Gastrocnemius medialis (tissue), 4 donors: ENCODE data around the gene CACNA2D3. TPM values are rescaled to one million over a fixed set of nuclear protein-coding genes. Genes with fewer than 3 reads are reported as not detected.

Experiments used
- ATAC-seq, 2 donors: fragments of 150-250 bp; one replicate each; pipeline ENCODE4 v1.9.1; 2016
- DNase-seq, 2 donors: peaks; one replicate each; pipeline ENCODE4 v3.0.0-alpha.2; 2019
- H3K27ac ChIP-seq, 4 donors: fragments of 200-600 bp; sonication (generic); 1 replicate in 1 of 4; 2 replicates in 3 of 4; pipeline ENCODE4 v1.5.1; 2016 to 2018; ENCODE audit warnings: mild to moderate bottlenecking in 2 of 4, moderate library complexity in 1 of 4
- H3K27me3 ChIP-seq, 3 donors: fragments of 200-600 bp; sonication (generic) in 2 of 3; 1 replicate in 1 of 3; 2 replicates in 2 of 3; pipeline versions ENCODE4 v1.5.1 to v1.6.0; 2016 to 2019; ENCODE audit warnings: mild to moderate bottlenecking in 1 of 3, moderate library complexity in 1 of 3
- H3K36me3 ChIP-seq, 2 donors: fragments of 200-600 bp; sonication (generic) in 1 of 2; one replicate each; pipeline ENCODE4 v1.5.1; 2017 to 2018
- H3K4me1 ChIP-seq, 2 donors: fragments of 200-600 bp; sonication (generic) in 1 of 2; one replicate each; pipeline ENCODE4 v1.5.1; 2016 to 2017; ENCODE audit warnings: mild to moderate bottlenecking in 2 of 2
- H3K4me3 ChIP-seq, 4 donors: fragments of 200-600 bp; sonication (generic) in 3 of 4; 1 replicate in 1 of 4; 2 replicates in 3 of 4; pipeline ENCODE4 v1.5.1; 2016 to 2019; ENCODE audit warnings: mild to moderate bottlenecking in 2 of 4
- H3K9me3 ChIP-seq, 3 donors: fragments of 200-600 bp; sonication (generic) in 2 of 3; 1 replicate in 1 of 3; 2 replicates in 2 of 3; pipeline ENCODE4 v1.5.1; 2016 to 2019
- CTCF ChIP-seq, 5 experiments: fragments of 450-650 bp in 3 of 5; fragments of 200-600 bp in 2 of 5; sonication (generic) in 2 of 5; IDR thresholded peaks in 4 of 5; conservative IDR thresholded peaks in 1 of 5; 1 replicate in 4 of 5; 2 replicates in 1 of 5; pipeline ENCODE4 v1.5.1; 2016 to 2019; ENCODE audit warnings: antibody characterized with exemption in 5 of 5, mild to moderate bottlenecking in 3 of 5, moderate library complexity in 3 of 5
- POLR2A ChIP-seq, 2 donors: fragments of 450-650 bp; IDR thresholded peaks; one replicate each; pipeline ENCODE4 v1.6.1; 2017; ENCODE audit warnings: antibody characterized with exemption in 2 of 2, mild to moderate bottlenecking in 2 of 2, moderate library complexity in 2 of 2
- in situ Hi-C, 4 donors: fragments of 200-750 bp; cut with MboI; loops; one replicate each; pipeline versions ENCODE4 v1.15.0 to v1.8.0; 2017; ENCODE audit warnings: low sequenced_read_pairs in 4 of 4
- intact Hi-C: fragments of 100-400 bp; cut with DNase I; formaldehyde crosslinking; loops from one replicate; pipeline ENCODE4 v1.15.1; 2023; ENCODE audit warnings: low total_unique reads
- total RNA-seq, 4 donors: library from RNA; depleted of rRNA; stranded (reverse); fragments of >200 nt; gene quantifications; one replicate each; pipeline versions ENCODE4 v1.1.0 to v1.2.3, GENCODE V29; 2016

The CACNA2D3 gene
- total RNA-seq, 4 donors from 2014 or later = 4.7 to 14.4 (median 7.1) TPM

GRCh38 chr3:54312156-54312899, 190.0 kb downstream of the CACNA2D3 start:
- no peak overlapping the region for H3K4me3 ChIP-seq
- H3K36me3 ChIP-seq = no peaks in the 10 kb centered on the region
- H3K27ac ChIP-seq = no peak overlapping the region
- no peaks in the 10 kb centered on the region for H3K27me3 ChIP-seq
- TF ChIP-seq POLR2A (IDR thresholded peaks at IDR 0.05) = no peak
- TF ChIP-seq CTCF (IDR thresholded peaks at IDR 0.05 in 4 of 5, conservative IDR thresholded peaks at IDR 0.05 in 1 of 5) = no peak
- DNase-seq (no peak), ATAC-seq (no peak)
- in situ Hi-C loops = no loop called here
- no peaks in the 10 kb centered on the region for H3K4me1 ChIP-seq
- intact Hi-C loops = no loop called here
- no peaks in the 10 kb centered on the region for H3K9me3 ChIP-seq

DNA sequence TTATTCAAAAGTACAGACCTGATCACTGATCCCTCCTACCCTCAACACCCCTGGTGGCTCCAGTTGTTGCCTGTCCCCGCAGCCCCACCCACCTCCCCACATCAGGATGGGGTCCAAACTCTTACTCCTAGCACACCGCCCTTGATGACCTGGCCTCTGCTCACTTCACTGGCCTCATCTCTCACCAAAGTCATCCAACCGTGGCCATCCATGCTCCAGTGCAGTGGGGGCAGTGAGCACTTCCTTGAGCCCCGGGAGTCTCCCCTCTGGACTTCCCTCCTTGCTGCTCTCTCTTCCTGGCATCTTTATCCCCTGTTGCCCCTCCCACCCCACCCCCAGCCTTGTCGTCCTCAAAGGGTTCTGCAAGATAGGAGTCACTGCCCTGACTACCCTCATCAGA, 191.1 kb downstream of the CACNA2D3 start:
- Histone ChIP-seq H3K36me3 (no peaks in the 10 kb centered on the region), H3K4me1 (no peaks in the 10 kb centered on the region), H3K27me3 (no peaks in the 10 kb centered on the region), H3K9me3 (no peaks in the 10 kb centered on the region), H3K27ac (no peak overlapping the region), H3K4me3 (no peak overlapping the region)
- DNase-seq (no peak), ATAC-seq (no peak)
- intact Hi-C loops = no loop called here
- in situ Hi-C loops = no loop called here
- TF ChIP-seq POLR2A (IDR thresholded peaks at IDR 0.05) = no peak

- ATAC-seq (no peak), DNase-seq (no peak)
- in situ Hi-C loops (no loop called here), intact Hi-C loops (no loop called here)
- Histone ChIP-seq H3K4me1 (peaks cover 0 to 7% of the 10 kb centered on the region in 2 donors), H3K36me3 (no peaks in the 10 kb centered on the region), H3K4me3 (no peak overlapping the region), H3K27me3 (no peaks in the 10 kb centered on the region), H3K27ac (no peak overlapping the region), H3K9me3 (no peaks in the 10 kb centered on the region)
- TF ChIP-seq CTCF (IDR thresholded peaks at IDR 0.05 in 4 of 5, conservative IDR thresholded peaks at IDR 0.05 in 1 of 5) (no peak), POLR2A (IDR thresholded peaks at IDR 0.05) (no peak)
Observed at GRCh38 chr3:54321520-54321919, 199.2 kb downstream of the CACNA2D3 start.

DNA sequence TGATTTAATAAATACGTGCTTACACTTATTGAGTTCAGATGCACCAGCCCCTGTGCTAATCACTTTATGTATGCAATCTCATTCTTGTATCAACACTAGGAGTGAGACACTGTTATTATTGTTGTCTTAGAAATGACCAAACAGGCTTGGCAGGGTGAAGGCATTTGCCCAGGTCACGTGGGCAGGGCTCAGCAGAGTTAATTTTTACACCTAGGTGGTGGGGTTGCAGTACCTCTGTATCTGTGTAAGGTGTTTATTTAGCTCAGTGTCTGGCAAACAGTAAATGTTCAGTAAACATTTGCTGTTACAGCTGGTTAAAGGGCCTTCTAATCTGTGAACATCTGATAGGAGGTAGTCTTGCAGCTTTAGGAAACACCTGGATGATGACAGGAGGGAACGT, 200.0 kb downstream of the CACNA2D3 start:
- no peaks in the 10 kb centered on the region for H3K27me3 ChIP-seq

GRCh38 chr3:54324103-54324502, 201.8 kb downstream of the CACNA2D3 start:
- DNase-seq (no peak), ATAC-seq (no peak)
- in situ Hi-C loops (no loop called here), intact Hi-C loops (no loop called here)
- no peak overlapping the region for H3K4me3 ChIP-seq
- TF ChIP-seq POLR2A (IDR thresholded peaks at IDR 0.05) (no peak), CTCF (IDR thresholded peaks at IDR 0.05 in 4 of 5, conservative IDR thresholded peaks at IDR 0.05 in 1 of 5) (no peak)
- no peaks in the 10 kb centered on the region for H3K9me3 ChIP-seq
- H3K27ac ChIP-seq = no peak overlapping the region
- H3K4me1 ChIP-seq = peaks cover 0 to 7% of the 10 kb centered on the region in 2 donors
- H3K36me3 ChIP-seq = no peaks in the 10 kb centered on the region
- no peaks in the 10 kb centered on the region for H3K27me3 ChIP-seq

More for the DNA sequence above, 200.0 kb downstream of the CACNA2D3 start:
- Histone ChIP-seq H3K36me3 (no peaks in the 10 kb centered on the region), H3K4me3 (no peak overlapping the region), H3K9me3 (no peaks in the 10 kb centered on the region), H3K4me1 (peaks cover 0 to 7% of the 10 kb centered on the region in 2 donors), H3K27ac (no peak overlapping the region)
- in situ Hi-C loops = no loop called here
- DNase-seq (no peak), ATAC-seq (no peak)
- TF ChIP-seq POLR2A (IDR thresholded peaks at IDR 0.05) (no peak), CTCF (IDR thresholded peaks at IDR 0.05 in 4 of 5, conservative IDR thresholded peaks at IDR 0.05 in 1 of 5) (no peak)
- intact Hi-C loops = no loop called here
